ENCODE data around the gene RAB37. TPM values are rescaled to one million over a fixed set of nuclear protein-coding genes. Genes with fewer than 3 reads are reported as not detected.

The RAB37 gene, protein sequence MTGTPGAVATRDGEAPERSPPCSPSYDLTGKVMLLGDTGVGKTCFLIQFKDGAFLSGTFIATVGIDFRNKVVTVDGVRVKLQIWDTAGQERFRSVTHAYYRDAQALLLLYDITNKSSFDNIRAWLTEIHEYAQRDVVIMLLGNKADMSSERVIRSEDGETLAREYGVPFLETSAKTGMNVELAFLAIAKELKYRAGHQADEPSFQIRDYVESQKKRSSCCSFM
- total RNA-seq, result 0.82 TPM

- FAIRE-seq (no peak), DNase-seq (ENCODE audit: low spot score in 2 of 2) (peak; percentile 29 to 45)
These were observed at the start of gene RAB37 for GRCh38 chr17:74736513-74737298. Gene RAB37, plus strand, starts transcription at chr17:74737256. Its CDS starts 17 bp downstream, at chr17:74737273.

- DNase-seq (ENCODE audit: low spot score in 2 of 2) (no peak), FAIRE-seq (no peak)
These were observed 49.2 kb upstream of the RAB37 start for GRCh38 chr17:74687886-74688285.

GRCh38 chr17:74690409-74690825, 46.6 kb upstream of the RAB37 start:
- FAIRE-seq (no peak), DNase-seq (ENCODE audit: low spot score in 2 of 2) (no peak)

DNA sequence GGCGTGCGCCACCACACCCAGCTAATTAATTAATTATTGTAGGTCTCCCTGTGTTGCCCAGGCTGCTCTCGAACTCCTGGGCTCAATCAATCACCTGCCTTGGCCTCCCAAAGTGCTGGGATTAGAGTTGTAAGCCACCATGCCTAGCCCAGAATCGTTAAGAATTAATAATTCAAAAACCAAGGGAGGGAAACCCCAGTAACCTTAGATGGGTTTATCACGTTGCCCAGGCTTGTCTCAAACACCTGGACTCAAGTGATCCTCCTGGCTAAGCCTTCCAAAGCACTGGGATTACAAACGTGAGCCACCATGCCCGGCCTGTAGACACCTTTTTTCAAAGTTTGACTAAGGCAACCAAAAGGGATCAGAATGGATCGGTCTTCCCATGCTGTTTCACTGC, 45.9 kb upstream of the RAB37 start:
- no peak for DNase-seq (ENCODE audit: low spot score in 2 of 2)
- FAIRE-seq, result no peak

DNA sequence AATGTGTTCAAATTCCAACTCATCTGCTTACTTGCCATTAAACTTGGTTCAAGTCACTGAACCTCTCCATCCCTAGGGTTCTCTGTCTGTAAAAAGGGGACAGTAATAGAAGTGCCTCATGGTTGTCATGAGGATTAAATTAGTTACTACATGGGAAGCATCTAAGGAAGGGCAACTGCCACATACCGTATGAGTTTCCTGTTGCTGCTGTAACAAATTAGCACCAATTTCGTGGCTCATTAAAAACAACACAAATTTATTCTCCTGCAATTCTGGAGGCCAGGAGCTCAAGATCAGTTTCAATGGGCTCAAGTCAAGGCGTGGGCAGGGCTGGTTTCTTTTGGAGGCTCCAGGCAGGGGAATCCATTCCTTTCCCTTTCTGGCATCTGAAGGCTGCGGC, 43.0 kb upstream of the RAB37 start:
- DNase-seq (ENCODE audit: low spot score in 2 of 2) (no peak), FAIRE-seq (no peak)

GRCh38 chr17:74695629-74696028, 41.4 kb upstream of the RAB37 start:
- DNase-seq (ENCODE audit: low spot score in 2 of 2) (no peak), FAIRE-seq (no peak)

DNA sequence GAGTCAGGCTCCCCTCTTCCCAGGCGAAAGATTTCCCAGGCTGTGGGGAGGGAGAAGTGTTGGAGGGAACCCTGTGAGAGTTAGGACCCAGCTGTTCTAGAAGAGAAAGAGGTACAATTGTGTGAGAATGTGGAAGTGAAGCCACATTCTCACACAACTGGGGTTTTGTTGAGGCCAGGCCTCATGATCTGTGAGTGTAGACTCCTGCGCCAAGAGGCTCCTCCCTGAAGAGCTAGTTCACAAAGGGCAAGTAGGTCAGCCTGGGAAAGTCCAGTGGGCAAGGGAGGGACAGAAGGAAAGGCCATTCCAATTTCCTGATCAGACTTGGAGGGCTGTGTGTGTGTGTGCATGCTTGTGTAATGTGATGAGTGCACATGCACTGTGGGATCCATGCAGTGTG, 39.5 kb upstream of the RAB37 start:
- FAIRE-seq (no peak), DNase-seq (ENCODE audit: low spot score in 2 of 2) (no peak)

- no peak for FAIRE-seq
These were observed 39.0 kb upstream of the RAB37 start for GRCh38 chr17:74698069-74698468.

DNA sequence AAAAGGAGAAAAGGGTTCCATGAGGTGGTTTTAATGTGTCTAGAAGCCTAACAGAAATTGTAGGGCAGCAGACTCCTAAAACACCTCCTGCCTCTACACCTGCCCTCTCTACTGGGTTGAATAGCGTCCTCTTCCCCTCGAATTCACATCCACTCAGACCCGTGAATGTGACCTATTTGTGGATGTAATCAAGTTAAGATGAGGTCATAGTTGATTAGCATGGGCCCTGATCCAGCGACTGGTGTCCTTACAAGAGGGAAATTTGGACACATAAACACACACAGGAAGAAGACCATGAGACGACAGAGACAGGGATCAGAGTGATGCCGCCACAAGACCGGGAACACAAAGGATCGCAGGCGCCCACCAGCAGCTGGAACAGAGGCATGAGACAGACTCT, 37.8 kb upstream of the RAB37 start:
- DNase-seq (ENCODE audit: low spot score in 2 of 2) (no peak), FAIRE-seq (no peak)

More at GRCh38 chr17:74698069-74698468, 39.0 kb upstream of the RAB37 start:
- DNase-seq (ENCODE audit: low spot score in 2 of 2), result no peak

DNA sequence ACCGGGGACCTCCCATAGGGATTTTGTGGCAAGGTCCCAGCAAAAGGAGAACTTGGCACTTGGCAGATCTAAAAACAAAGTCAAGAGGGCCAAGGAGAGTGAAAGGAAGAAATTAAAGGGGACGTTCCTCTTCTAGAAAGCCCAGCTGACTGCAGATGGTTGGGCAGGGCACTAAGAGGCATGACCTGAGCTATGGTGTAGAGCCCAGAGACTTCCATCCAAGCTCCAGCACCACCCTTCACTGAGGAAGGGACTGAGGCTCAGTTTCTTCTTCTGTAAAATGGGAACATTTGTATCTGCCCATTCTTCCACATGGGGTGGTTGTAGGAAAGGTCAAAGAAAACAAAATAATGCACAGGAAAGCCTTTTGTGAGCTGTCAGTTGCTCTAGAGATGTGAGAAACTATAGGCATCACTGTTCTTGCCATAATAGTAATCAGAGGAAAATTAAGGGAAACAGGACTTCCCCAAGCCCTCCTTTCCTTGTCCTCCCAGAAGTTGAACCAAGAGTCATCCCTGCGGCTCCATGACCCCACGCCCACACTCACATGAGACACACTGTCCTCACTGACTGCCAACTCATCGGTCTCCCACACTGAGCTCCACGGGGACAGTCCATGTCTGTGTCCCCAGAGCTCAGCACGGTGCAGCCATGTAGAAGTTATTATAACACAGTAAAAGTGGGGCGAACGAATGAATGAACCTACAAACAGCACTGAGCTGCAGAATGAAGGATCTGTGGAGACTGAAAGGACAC, 34.8 kb upstream of the RAB37 start:
- DNase-seq (ENCODE audit: low spot score in 2 of 2), result no peak

GRCh38 chr17:74703311-74703710, 33.7 kb upstream of the RAB37 start:
- DNase-seq (ENCODE audit: low spot score in 2 of 2) (no peak), FAIRE-seq (no peak)

More for the DNA sequence above, 34.8 kb upstream of the RAB37 start:
- FAIRE-seq, result no peak

DNA sequence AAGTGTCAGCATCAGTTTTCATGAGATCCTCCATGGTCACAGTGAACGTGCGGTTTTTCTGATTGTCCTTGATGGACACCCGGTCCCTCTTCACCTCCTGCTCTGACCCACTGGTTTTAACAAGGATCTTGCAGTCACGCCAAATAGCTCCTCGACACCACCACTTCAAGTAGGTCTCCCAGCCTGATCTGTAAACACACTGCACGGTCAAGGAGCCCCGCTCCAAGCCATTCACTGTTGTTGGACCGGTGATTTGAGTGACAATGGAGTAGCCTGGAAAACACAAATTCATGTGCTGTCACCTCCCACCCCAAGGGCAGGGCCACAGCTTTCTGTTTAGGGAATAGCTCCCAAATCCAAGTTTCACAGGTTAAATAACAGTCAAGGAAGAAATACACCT, 32.5 kb upstream of the RAB37 start:
- DNase-seq (ENCODE audit: low spot score in 2 of 2) (no peak), FAIRE-seq (no peak)

GRCh38 chr17:74711058-74711824, 25.8 kb upstream of the RAB37 start:
- DNase-seq (ENCODE audit: low spot score in 2 of 2) (no peak), FAIRE-seq (no peak)

DNA sequence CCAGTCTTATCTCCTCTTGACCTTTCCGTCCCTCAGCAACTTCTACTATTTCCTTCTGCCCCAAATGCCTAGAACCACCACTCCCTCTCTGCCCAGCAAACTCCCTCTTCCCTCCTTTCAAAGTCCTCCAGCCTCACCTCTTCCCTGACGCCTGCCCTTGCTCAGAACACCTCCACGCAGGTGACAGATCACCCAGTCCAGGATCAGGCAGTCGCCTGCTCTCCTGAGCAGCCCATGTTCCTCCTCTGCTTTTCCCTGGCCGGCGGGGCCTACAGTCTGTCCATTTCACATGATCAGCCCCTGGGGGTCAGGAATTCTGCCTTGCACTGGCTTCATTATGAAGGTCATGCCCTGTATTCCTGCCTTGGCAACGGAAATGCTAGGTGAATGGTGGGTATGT, 24.8 kb upstream of the RAB37 start:
- DNase-seq (ENCODE audit: low spot score in 2 of 2), result no peak
- FAIRE-seq, result no peak

GRCh38 chr17:74712756-74713155, 24.3 kb upstream of the RAB37 start, which contains the start of gene CD300LF:
Gene CD300LF, minus strand, starts transcription at chr17:74712923. Its CDS starts 57 bp downstream, at chr17:74712866.
- DNase-seq (ENCODE audit: low spot score in 2 of 2), result no peak
- FAIRE-seq, result no peak

DNA sequence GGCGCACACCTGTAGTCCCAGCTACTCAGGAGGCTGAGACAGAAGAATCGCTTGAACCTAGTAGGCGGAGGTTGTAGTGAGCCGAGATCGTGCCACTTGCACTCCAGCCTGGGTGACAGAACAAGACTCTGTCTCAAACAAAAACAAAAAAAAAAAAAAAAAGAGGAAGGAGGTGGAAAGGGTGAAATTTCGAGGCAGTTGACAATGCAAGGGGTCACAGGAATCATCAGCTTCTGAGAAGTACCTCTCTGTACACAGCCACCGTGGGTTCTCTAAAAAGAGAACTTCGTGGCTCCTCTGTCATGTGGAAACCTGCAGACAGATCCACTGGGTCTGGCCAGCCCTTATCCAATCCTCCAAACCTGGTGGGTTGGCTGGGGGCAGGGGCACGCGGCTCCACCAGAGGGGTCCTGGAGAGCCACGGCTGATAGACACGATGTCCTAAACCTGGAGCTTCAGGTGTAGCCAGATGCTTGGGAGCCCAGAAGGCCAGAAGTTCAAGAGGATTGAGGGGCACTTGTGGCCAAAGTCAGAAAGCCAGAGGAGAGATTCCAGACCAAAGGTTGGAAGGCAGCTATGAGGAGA, 23.8 kb upstream of the RAB37 start:
- DNase-seq (ENCODE audit: low spot score in 2 of 2) (no peak), FAIRE-seq (no peak)

DNA sequence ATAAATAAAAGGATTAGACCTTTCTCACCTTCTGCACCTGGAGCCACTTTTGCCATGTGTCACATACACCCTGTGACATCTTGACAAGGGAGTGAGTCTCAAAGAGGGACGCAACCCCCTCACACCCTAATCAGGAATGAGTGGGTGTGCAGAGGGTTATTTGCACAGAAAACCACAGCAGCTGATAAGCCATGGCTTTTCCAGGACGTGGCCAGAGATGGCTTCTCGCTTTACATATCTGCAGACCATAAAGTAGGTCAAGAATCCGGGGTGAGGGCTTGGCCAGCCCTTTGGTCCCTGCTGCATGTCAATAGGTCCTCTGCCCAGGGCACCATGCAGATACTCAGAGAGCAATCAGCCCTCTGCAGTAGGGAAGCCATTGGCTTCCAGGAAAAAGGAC, 21.9 kb upstream of the RAB37 start:
- DNase-seq (ENCODE audit: low spot score in 2 of 2) (no peak), FAIRE-seq (no peak)

DNA sequence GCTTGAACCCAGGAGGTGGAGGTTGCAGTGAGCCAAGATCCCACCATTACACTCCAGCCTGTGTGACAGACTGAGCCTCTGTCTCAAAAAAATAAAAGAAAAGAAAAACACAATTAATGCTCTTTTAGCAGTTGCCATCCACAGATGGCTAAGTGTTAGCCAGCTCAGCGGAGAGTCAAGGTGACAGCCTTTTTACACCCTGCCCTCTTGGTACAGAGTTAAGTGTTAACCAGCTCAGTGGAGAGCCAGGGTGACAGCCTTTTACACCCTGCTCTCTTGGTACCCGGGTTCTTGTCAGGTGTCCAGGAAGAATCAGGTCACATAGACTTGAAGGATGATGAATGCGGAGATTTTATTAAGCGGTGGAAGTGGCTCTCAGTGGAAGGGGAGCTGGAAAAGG, 16.6 kb upstream of the RAB37 start:
- DNase-seq (ENCODE audit: low spot score in 2 of 2) (no peak), FAIRE-seq (no peak)

DNA sequence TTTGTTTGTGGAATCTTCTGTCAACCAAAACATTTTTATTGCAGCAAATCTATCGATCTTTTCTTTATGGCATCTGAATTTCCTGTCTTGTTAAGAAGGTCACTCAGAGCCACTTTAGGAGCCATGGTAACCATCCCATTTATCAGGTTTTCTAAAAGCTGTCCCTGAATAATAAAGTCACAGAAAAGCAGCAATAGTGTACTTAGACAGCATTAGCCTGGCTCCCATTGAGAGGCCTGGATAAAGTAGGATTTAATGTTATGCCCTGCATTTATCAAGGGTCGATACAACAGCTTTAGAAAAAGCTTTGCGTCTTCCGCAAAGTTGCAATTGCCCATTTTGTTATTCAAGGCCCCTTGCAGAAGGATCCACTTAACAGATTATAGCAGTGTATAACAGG, 14.3 kb upstream of the RAB37 start:
- FAIRE-seq, result no peak
- no peak for DNase-seq (ENCODE audit: low spot score in 2 of 2)

- FAIRE-seq (no peak), DNase-seq (ENCODE audit: low spot score in 2 of 2) (no peak)
These were observed 13.2 kb upstream of the RAB37 start for GRCh38 chr17:74723891-74724290.

All from frontal cortex (tissue), 4 donors.